Mesendoderm (in vitro differentiated cells): ENCODE measurements around the gene CKAP2L.

Experiments
- DNase-seq: peaks from one replicate; pipeline ENCODE4 v3.0.0; 2013
- H2AK5ac ChIP-seq: 2 replicates; pipeline ENCODE4 v1.6.1; 2013; ENCODE audit warnings: low read length, inconsistent platforms
- H2BK120ac ChIP-seq: 2 replicates; pipeline ENCODE4 v1.6.1; 2013; ENCODE audit warnings: low read depth, mild to moderate bottlenecking, low read length, moderate library complexity, mixed read lengths
- H2BK15ac ChIP-seq: replicated peaks from 2 replicates; pipeline ENCODE4 v1.6.1; 2013; ENCODE audit warnings: low read depth, mild to moderate bottlenecking, moderate library complexity
- H2BK5ac ChIP-seq: 2 replicates; pipeline ENCODE4 v1.6.1; 2013; ENCODE audit warnings: low read length, inconsistent platforms
- H3K18ac ChIP-seq: 2 replicates; pipeline ENCODE4 v1.6.1; 2013; ENCODE audit warnings: mild to moderate bottlenecking, low read length, mixed read lengths
- H3K23ac ChIP-seq: one replicate; pipeline ENCODE4 v1.6.1; 2013; ENCODE audit warnings: low read length
- H3K27ac ChIP-seq: 2 replicates; pipeline ENCODE4 v1.5.1; 2013; ENCODE audit warnings: low read depth, mild to moderate bottlenecking, inconsistent platforms, low read length, moderate library complexity
- H3K27me3 ChIP-seq: 2 replicates; pipeline ENCODE4 v1.6.1; 2013; ENCODE audit warnings: low read length, control low read depth, mild to moderate bottlenecking, inconsistent platforms; ENCODE audit not compliant: insufficient read depth, poor library complexity
- H3K36me3 ChIP-seq: 2 replicates; pipeline ENCODE4 v1.6.1; 2013; ENCODE audit warnings: low read length, inconsistent platforms; ENCODE audit not compliant: control insufficient read depth, insufficient read depth
- H3K4ac ChIP-seq: one replicate; pipeline ENCODE4 v1.6.1; 2013; ENCODE audit warnings: low read depth, mild to moderate bottlenecking, low read length, moderate library complexity
- H3K4me1 ChIP-seq: 2 replicates; pipeline ENCODE4 v1.6.1; 2013; ENCODE audit warnings: low read depth, low read length, inconsistent platforms; ENCODE audit not compliant: control insufficient read depth
- H3K4me2 ChIP-seq: 2 replicates; pipeline ENCODE4 v1.6.1; 2013; ENCODE audit warnings: low read length
- H3K4me3 ChIP-seq: 2 replicates; pipeline ENCODE4 v1.5.1; 2013; ENCODE audit warnings: mild to moderate bottlenecking, low read length
- H3K56ac ChIP-seq: one replicate; pipeline ENCODE4 v1.6.1; 2013; ENCODE audit warnings: low read length
- H3K79me1 ChIP-seq: 2 replicates; pipeline ENCODE4 v1.6.1; 2013; ENCODE audit warnings: low read length, inconsistent platforms
- H3K79me2 ChIP-seq: 2 replicates; pipeline ENCODE4 v1.6.1; 2013; ENCODE audit warnings: mild to moderate bottlenecking, low read length; ENCODE audit not compliant: control insufficient read depth, insufficient read depth
- H3K9ac ChIP-seq: 2 replicates; pipeline ENCODE4 v1.6.1; 2013; ENCODE audit warnings: low read length, inconsistent platforms
- H4K5ac ChIP-seq: one replicate; pipeline ENCODE4 v1.6.1; 2013; ENCODE audit warnings: low read length
- H4K8ac ChIP-seq: one replicate; pipeline ENCODE4 v1.6.1; 2013; ENCODE audit warnings: low read depth, mild to moderate bottlenecking, control low read depth, low read length, moderate library complexity
- WGBS: extraction: QIAGEN DNeasy Blood & Tissue Kit; methylation state at CpG from one replicate; pipeline ENCODE4 v1.1.7; 2013; ENCODE audit warnings: low lambda C conversion rate, missing lambda C conversion rate; ENCODE audit not compliant: insufficient coverage; ENCODE audit errors: extremely low coverage; 5-methylcytosine and 5-hydroxymethylcytosine counted together

Gene CKAP2L

DNA sequence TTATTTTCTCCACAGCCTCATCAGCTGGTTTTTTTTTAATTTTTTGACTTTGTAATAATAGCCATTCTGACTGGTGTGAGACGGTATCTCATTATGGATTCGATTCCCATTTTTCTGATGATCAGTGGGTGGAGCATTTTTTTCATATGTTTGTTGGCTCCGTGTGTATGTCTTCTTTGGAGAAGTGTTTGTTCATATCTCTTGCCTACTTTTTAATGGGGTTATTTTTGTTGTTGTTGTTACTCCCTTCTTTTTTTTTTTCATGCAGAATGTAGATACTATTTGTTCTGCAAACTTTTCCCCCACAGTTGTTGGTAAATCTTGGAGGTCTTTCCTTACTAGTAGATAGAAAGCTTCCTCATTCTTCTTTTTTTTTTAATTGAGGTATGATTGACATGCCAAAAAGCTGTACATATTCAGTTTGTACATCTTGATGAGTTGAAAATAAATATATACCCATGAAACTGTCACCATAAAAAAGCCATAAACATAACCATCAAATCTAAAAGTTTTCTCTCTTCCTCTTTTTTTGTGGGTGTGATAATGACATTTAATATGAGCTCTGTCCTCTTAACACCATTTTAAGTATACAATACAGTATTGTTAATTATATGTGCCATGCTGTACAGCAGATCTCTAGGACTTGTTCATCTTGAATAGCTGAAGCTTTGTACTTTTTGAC is 65.4 kb downstream of the CKAP2L start:
- H3K4me1 ChIP-seq = no peaks in the 10 kb centered on the region
- H3K36me3 ChIP-seq = no peaks in the 10 kb centered on the region
- H3K27ac ChIP-seq = no peak overlapping the region
- no peak overlapping the region for H2BK120ac ChIP-seq
- H3K4ac ChIP-seq = no peak overlapping the region
- no peak overlapping the region for H3K56ac ChIP-seq
- no peak overlapping the region for H3K23ac ChIP-seq
- H3K4me3 ChIP-seq = no peak overlapping the region
- no peak for DNase-seq
- WGBS = no CpG with 5 or more reads among the region's 3 CpGs
- H3K18ac ChIP-seq = no peak overlapping the region
- no peaks in the 10 kb centered on the region for H3K79me2 ChIP-seq
- no peak overlapping the region for H3K4me2 ChIP-seq
- no peaks in the 10 kb centered on the region for H3K79me1 ChIP-seq
- H4K8ac ChIP-seq = no peak overlapping the region
- no peak overlapping the region for H4K5ac ChIP-seq
- no peak overlapping the region for H2AK5ac ChIP-seq
- H2BK15ac ChIP-seq = no peak overlapping the region
- no peak overlapping the region for H2BK5ac ChIP-seq
- no peak overlapping the region for H3K9ac ChIP-seq
- H3K27me3 ChIP-seq = no peaks in the 10 kb centered on the region

DNA sequence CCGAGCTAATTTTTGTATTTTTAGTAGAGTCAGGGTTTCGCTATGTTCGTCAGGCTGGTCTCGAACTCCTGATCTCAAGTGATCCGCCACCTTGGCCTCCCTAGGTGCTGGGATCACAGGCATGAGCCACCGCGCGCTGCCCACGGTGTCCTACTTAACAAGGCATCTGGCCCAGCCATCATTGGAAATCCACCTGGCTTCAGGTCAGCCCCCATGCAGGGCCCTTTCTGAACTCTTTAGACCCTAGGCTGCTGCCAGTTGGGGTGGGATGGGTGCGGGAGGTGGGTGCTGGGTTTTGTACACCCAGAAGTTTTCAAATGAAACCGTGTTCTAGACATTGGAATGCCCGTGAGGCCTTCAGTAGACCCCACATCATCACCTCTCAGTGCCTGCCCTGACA is 70.2 kb downstream of the CKAP2L start:
- no peak for DNase-seq
- no peak overlapping the region for H4K5ac ChIP-seq
- WGBS = no CpG with 5 or more reads among the region's 12 CpGs
- no peaks in the 10 kb centered on the region for H3K36me3 ChIP-seq
- H3K18ac ChIP-seq = no peak overlapping the region
- no peak overlapping the region for H3K9ac ChIP-seq
- H2BK5ac ChIP-seq = no peak overlapping the region
- H2BK120ac ChIP-seq = no peak overlapping the region
- H3K27me3 ChIP-seq = no peaks in the 10 kb centered on the region
- H2AK5ac ChIP-seq = no peak overlapping the region
- no peak overlapping the region for H4K8ac ChIP-seq
- no peaks in the 10 kb centered on the region for H3K4me1 ChIP-seq
- H2BK15ac ChIP-seq = no peak overlapping the region
- H3K27ac ChIP-seq = no peak overlapping the region
- H3K56ac ChIP-seq = no peak overlapping the region
- H3K4me3 ChIP-seq = no peak overlapping the region
- no peaks in the 10 kb centered on the region for H3K79me1 ChIP-seq
- no peak overlapping the region for H3K23ac ChIP-seq
- no peak overlapping the region for H3K4me2 ChIP-seq
- H3K79me2 ChIP-seq = no peaks in the 10 kb centered on the region
- H3K4ac ChIP-seq = no peak overlapping the region

DNA sequence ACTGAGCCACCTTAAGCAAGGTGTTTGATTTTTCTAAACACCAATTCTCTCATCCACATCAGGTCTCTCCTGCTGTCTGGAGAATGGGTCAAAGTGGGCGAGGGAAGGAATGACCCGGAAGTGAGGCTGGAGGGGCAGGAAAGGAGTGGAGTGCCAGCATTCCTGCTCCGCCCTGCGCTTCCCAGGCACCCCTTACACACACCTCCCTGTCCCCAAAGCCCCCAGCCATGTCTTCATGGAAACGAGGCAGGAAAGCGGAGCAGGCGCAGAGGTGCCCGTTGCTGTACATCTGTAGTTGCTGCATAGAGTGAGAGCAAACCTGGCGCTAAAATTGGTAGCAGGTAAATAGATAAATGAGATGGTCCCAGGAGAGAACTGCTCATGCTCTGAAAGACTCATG is 70.8 kb downstream of the CKAP2L start:
- no peak overlapping the region for H3K4ac ChIP-seq
- no peaks in the 10 kb centered on the region for H3K79me1 ChIP-seq
- no peaks in the 10 kb centered on the region for H3K27me3 ChIP-seq
- no peak overlapping the region for H2BK120ac ChIP-seq
- no peak overlapping the region for H3K4me2 ChIP-seq
- H3K27ac ChIP-seq = no peak overlapping the region
- H3K4me3 ChIP-seq = no peak overlapping the region
- H4K5ac ChIP-seq = no peak overlapping the region
- H3K4me1 ChIP-seq = no peaks in the 10 kb centered on the region
- no peak overlapping the region for H3K23ac ChIP-seq
- no peak overlapping the region for H3K9ac ChIP-seq
- H4K8ac ChIP-seq = no peak overlapping the region
- no peak overlapping the region for H3K56ac ChIP-seq
- no CpG with 5 or more reads among the region's 9 CpGs for WGBS
- H3K79me2 ChIP-seq = no peaks in the 10 kb centered on the region
- no peak overlapping the region for H2AK5ac ChIP-seq
- H3K36me3 ChIP-seq = no peaks in the 10 kb centered on the region
- DNase-seq = no peak
- H3K18ac ChIP-seq = no peak overlapping the region
- no peak overlapping the region for H2BK15ac ChIP-seq
- H2BK5ac ChIP-seq = no peak overlapping the region

DNA sequence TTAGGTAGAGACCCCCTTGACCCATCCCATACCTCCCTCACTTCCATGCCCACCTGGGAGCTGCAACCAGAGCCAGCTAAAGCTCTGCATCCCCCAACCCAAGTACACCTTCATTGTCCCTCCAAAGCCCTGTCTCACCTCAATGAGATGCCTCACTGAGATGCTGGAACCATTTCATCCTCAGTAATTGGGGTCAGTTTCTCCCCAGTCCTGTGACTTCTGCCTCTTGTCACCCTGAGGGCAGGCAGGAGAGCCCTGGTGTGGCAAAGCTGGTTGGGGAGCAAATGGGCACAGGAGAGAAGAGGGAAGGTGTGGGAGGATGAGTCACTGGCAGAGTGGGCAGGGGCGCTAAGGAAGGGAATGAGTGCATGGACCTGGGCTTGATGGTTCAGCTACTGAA is 71.5 kb downstream of the CKAP2L start:
- H3K27me3 ChIP-seq = no peaks in the 10 kb centered on the region
- no peak overlapping the region for H3K9ac ChIP-seq
- H3K27ac ChIP-seq = no peak overlapping the region
- H2BK120ac ChIP-seq = no peak overlapping the region
- H3K4me3 ChIP-seq = no peak overlapping the region
- H3K4ac ChIP-seq = no peak overlapping the region
- no peaks in the 10 kb centered on the region for H3K36me3 ChIP-seq
- DNase-seq = no peak
- peak overlapping the region; percentile 62 for H3K56ac ChIP-seq
- no peaks in the 10 kb centered on the region for H3K4me1 ChIP-seq
- no peaks in the 10 kb centered on the region for H3K79me2 ChIP-seq
- WGBS = no CpG with 5 or more reads among the region's 1 CpG
- no peak overlapping the region for H2BK15ac ChIP-seq
- H2BK5ac ChIP-seq = no peak overlapping the region
- H4K5ac ChIP-seq = no peak overlapping the region
- H3K23ac ChIP-seq = no peak overlapping the region
- H4K8ac ChIP-seq = no peak overlapping the region
- H3K4me2 ChIP-seq = no peak overlapping the region
- H3K18ac ChIP-seq = no peak overlapping the region
- no peak overlapping the region for H2AK5ac ChIP-seq
- H3K79me1 ChIP-seq = no peaks in the 10 kb centered on the region

DNA sequence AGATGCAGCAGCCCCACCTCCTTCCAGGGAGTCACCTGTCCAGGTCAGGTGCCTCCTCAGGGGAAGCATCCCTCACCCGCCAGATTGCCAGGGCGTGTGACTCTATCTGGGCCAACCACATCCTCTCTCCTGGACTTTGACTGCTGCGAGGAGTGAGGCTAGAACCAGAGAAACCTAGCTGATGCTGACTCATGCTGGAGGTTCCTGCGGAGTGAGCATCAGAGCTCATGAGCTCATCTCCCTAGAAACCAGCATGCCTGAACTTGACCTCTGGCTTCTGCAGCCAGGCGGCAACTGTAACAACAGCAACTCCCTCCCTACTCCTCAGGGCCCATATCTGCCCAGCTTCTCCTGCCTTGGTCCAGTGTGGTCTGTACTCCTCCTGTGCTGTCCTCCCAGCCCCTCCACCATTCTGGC is 71.9 kb downstream of the CKAP2L start:
- DNase-seq = peak; percentile 98
- H3K23ac ChIP-seq = no peak overlapping the region
- H2BK5ac ChIP-seq = no peak overlapping the region
- H4K8ac ChIP-seq = no peak overlapping the region
- no peak overlapping the region for H4K5ac ChIP-seq
- no CpG with 5 or more reads among the region's 5 CpGs for WGBS
- peak overlapping the region; percentile 62 for H3K56ac ChIP-seq
- H3K4me1 ChIP-seq = no peaks in the 10 kb centered on the region
- no peak overlapping the region for H3K4ac ChIP-seq
- no peak overlapping the region for H3K18ac ChIP-seq
- H3K27me3 ChIP-seq = no peaks in the 10 kb centered on the region
- no peak overlapping the region for H3K4me2 ChIP-seq
- no peaks in the 10 kb centered on the region for H3K79me2 ChIP-seq
- H3K4me3 ChIP-seq = no peak overlapping the region
- H3K27ac ChIP-seq = no peak overlapping the region
- H2BK15ac ChIP-seq = no peak overlapping the region
- no peak overlapping the region for H2BK120ac ChIP-seq
- H3K36me3 ChIP-seq = no peaks in the 10 kb centered on the region
- H3K79me1 ChIP-seq = no peaks in the 10 kb centered on the region
- H2AK5ac ChIP-seq = no peak overlapping the region
- H3K9ac ChIP-seq = no peak overlapping the region

DNA sequence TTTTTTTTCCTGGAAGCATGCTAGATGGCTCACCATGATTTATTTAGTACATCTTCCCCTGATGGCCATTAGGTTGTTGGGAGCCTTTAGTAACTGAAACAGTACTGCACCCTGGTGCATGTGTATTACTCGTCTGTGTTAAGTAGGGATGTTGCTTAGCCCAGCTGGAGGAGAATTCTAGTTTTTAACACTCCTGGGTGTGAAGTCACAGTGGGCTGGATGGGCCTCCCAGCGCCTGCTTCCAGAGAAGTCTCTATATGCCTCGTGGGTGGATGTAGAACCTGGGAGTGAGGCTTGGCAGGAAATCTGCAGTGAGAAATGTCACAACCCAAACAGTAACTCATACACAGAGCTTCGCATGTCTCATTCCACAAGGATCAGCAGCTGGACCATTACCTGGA is 72.5 kb downstream of the CKAP2L start:
- Histone ChIP-seq H4K5ac (no peak overlapping the region), H4K8ac (no peak overlapping the region), H2BK5ac (no peak overlapping the region), H3K79me1 (no peaks in the 10 kb centered on the region), H3K27me3 (no peaks in the 10 kb centered on the region), H2AK5ac (no peak overlapping the region), H3K4ac (no peak overlapping the region), H3K4me2 (no peak overlapping the region), H2BK120ac (no peak overlapping the region), H3K56ac (no peak overlapping the region), H3K27ac (no peak overlapping the region), H2BK15ac (no peak overlapping the region), H3K79me2 (no peaks in the 10 kb centered on the region), H3K36me3 (no peaks in the 10 kb centered on the region), H3K4me3 (no peak overlapping the region), H3K18ac (no peak overlapping the region), H3K23ac (no peak overlapping the region), H3K4me1 (no peaks in the 10 kb centered on the region), H3K9ac (no peak overlapping the region)
- WGBS = no CpG with 5 or more reads among the region's 4 CpGs
- DNase-seq = no peak
